HG03097 (cell line): ENCODE results near the gene FOXP2.
"Not testable (repeated sequence)": the region's sequence is repeated elsewhere in the genome, so short reads cannot be mapped to it uniquely, and the experiment has no call there.

Experiments
- ATAC-seq: cut with Tn5 transposase; IDR thresholded peaks from one replicate; pipeline ENCODE4 v1.9.1; 2021; ENCODE audit not compliant: unreplicated experiment, low FRiP score

Gene FOXP2

DNA sequence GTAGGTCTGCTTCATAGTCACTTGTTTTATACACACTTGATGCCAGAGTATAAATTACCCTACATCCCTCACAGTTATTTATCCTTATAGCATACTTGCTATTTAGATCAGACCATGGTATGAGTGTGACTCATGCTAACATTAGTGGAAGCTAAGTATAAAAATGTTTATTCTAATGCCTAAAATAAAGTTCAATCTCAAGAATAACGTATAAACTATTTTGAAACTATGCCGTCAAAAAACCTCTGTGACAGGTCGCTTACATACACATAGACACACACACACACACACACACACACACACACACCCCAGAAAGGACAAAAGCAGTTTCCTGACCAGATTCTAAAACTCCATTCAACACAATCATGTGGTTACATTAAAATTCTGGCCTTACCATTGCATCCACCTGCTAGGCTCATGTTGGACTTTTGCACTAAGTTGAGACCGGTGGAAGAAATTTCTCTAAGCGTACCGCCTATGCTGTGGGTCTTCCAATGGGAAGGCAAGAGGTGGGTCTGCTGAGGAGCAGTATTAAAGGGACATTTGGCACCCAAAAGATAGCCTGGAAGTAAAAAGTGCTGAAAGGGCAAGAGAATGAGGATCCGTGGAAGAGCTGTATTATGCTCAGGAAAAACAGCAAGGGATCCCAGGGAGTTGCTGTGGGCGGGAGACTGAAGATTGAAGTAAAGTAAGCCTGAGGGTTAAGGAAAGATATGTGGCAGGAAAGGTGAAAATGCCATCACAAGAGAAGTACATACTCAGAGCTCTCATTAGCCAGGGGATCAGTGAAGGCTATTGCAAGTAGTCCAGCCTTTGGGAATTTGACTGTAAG is 5.0 kb downstream of the FOXP2 start:
- no peak for ATAC-seq

DNA sequence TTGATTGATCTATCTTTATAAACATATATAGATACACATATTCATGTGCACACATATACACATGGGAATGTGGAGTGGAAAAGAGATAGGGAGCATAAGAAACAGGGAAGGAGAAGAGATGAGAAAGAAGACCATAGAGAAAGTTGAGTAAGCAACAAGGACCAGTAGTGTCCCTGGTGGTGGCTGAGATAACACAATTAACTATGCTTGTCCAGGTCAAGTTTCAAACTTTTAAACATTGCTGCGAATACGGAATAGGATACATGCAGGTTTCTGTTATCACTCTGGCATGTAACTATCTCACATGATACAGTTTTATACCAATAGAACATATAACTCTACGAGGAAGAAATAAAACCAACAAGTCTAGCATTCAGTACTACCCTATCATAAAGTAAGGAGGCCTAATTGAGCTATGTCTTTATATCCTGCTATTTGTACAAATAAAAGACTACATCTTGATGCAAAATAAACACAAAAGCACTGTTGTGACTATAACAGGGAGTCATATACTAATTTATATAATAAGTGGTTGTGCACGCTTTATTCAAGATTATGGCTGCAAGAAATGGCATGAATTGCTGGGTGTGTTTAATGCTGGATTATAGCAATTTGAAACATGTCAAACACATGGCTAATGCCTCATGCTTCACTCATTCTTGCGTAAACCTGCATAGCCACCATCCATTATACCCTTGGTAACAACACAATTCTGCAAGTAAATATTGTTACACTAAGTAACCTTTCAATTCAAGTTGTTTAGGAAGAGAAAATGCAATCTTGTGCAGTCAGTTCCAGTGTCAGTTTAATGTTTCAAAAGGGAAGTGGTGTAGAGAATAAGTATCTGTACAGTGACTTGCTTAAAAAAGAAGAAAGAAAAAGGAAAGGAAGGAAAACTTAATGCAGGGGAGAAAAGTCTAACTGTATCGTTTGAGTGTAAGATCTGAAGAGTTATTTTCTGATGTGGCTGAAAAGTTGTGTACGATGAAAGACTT is 8.2 kb downstream of the FOXP2 start:
- ATAC-seq: no peak

DNA sequence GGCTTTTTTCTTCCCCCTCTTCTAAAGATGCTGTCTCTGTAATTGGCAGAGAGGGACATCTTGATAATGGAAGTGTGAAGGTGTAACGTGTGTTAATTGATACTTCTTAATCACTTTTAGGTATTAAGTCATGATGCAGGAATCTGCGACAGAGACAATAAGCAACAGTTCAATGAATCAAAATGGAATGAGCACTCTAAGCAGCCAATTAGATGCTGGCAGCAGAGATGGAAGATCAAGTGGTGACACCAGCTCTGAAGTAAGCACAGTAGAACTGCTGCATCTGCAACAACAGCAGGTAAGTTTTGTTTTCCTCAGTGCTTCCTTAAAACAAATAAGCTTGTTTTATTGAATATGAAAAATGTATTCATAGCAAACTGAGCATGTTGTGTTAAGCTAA is 11.8 kb downstream of the FOXP2 start:
- ATAC-seq: no peak

DNA sequence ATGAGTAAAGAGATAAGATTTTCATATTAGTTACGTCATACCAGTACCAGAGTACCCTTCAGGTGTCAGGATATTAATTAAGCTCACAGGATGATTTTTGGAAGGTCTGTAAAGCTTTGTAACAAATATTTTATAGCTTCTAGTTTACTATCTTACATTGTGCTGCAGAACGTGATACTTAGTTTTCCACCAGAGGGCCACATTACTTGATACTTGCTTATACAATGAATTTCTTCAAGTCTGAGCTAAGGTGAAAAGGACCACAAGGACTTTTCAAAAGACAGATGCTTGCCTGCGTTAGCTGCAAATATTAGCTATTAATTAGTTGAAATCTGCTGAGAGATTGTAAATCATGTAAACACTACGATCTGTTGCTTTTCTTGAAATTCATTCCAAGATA is 12.2 kb downstream of the FOXP2 start:
- ATAC-seq: no peak

DNA sequence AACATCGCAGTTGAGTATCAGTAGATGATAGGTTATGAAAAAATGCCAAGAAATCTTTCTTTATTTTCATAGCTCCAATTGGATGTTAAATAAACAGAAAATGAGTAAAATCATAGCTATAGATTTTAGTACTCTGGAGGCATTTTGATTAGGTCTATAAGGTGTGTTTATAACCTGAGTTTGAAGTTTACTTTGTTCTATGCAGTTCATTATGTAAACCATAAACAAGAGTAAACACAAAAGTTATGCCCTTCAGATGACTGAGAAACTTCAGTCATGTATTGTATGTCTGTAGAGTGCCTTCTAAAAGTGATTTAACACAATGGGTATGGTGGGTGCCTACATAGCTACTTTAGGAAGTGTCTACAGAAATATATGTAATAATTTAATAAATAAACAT is 13.6 kb downstream of the FOXP2 start:
- no peak for ATAC-seq

DNA sequence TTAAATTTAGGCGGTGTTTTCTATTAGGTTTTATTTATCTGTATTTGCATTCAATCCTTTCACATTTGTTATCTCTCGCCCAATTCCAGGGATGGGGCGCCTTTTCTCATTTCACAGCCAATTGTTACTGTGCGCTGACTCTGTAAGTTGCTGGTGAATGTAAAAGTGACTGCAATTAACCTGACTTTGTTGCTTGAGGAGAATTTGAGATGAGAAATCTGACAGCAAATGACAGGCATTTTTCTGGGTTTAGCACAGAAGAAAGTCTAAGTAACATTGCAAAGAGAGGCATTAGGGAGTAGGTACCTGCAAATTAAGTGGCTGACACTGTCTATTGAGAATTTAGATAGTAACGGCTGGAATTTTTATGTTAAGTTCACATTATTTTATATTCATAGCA is 16.6 kb downstream of the FOXP2 start:
- ATAC-seq: no peak

DNA sequence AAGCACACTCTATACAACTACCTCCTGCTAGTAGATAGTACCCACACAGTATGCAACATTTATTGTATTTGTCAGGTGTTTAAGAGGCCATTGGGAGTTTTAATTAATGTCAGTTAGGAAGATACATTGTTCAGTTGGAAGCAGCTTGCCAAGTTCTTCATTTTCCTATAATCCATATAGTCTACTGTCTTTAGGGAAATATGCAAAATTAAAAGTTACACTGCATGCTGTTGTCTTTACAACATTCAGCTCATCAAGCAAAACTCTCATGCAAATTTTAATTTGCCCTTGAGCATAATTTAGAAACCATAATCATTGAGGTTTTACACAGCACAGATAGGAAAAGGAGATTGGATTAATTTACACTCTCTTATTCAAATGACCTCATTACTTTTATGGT is 17.4 kb downstream of the FOXP2 start:
- no peak for ATAC-seq

DNA sequence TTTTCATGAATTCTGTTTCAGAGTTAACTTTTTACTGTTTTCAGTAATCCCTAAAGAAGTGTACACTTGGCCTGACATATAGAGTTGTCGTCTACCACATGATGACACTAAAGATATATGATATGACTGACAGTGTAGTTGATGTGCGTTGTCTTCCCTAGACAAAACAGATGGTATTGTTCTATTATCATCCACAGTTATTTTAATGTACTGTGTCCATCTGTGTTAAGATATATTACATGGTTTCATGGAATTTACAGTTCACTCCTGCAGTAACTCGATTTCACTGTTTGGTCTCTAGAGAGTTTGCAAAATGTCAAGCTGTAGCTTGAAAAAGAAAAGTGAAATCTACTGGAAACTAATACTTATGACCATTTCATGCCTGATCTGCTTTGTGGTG is 18.1 kb downstream of the FOXP2 start:
- no peak for ATAC-seq

DNA sequence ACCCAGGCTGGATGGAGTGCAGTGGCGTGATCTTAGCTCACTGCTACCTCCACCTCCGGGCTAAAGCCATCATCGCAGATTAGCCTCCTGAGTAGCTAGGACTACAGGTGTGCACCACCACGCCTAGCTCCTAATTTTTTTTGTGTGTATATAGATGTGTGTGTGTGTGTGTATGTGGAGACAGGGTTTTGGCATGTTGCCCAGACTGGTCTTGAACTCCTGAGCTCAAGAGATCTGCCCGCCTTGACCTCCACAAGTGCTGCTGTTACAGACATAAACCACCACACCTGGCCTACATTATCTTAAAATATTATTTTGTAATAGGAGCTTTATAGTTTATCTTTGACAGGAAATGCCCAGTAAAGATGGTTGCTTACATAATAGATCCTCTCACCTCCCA is 25.0 kb downstream of the FOXP2 start:
- no peak for ATAC-seq

DNA sequence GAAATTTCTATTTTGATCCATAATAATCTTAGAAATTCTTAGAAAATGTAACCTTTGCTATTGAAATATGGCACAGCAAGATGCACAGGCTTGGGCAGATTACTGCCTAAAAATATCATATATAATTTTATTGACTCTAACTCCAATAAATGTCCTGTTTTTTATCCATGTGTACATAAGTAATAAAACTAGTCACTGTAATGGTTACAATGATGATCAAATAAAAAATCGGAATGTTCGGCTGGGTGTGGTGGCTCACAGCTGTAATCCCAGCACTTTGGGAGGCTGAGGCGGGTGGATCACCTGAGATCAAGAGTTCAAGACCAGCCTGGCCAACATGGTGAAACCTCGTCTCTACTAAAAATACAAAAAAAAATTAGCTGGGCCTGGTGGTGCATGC is 26.3 kb downstream of the FOXP2 start:
- not testable (repeated sequence) for ATAC-seq

DNA sequence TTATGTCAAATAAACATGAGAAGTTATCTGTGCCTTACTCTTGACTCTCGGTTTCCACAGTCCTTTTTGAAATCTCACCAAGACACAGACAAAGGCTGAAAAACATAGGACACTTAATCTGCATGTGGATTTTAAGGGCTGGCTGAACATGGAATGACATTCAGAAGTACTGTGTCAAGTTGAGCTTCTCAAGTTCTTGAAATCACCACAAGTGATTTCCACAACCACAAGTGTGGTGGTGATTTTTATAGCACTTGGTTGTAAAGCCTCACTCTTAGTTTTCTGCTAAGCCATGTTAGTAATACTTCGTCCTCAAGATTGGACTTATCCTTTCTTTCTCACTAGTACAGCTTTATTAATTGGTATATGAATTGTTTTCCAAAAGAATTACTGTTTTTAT is 29.6 kb downstream of the FOXP2 start:
- ATAC-seq: no peak

DNA sequence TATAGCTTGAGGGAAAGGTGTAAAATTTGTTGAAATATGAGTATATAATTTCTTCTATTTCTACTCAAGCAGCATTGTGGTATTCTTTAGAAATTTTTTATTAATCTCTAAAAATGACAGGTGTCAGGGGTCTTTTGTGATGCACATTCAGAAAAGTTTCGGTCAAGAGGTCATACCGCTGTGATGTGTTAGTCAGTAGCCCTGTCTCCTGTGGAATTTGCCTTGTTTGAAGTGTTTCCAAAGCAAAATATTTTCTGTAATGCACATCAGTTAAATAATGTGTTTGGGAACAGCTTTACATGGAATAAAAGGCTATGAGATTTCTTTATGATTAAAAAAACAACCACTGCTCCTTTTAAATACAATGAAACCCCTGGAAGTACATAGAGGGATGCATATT is 35.8 kb downstream of the FOXP2 start:
- no peak for ATAC-seq

DNA sequence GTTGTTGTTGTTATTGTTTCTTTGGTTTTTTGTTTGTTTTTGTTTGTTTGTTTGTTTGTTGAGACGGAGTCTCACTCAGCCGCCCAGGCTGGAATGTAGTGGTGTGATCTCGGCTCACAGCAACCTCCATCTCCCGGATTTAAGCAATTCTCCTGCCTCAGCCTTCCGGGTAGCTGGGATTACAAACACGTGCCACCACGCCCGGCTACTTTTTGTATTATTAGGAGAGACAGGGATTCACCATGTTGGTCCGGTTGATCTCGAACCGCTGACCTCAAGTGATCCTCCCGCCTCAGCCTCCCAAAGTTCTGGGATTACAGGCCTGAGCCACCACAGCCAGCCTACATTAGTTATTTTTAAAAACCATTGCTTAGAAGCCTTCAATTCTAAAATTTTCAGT is 45.0 kb downstream of the FOXP2 start:
- ATAC-seq: no peak

DNA sequence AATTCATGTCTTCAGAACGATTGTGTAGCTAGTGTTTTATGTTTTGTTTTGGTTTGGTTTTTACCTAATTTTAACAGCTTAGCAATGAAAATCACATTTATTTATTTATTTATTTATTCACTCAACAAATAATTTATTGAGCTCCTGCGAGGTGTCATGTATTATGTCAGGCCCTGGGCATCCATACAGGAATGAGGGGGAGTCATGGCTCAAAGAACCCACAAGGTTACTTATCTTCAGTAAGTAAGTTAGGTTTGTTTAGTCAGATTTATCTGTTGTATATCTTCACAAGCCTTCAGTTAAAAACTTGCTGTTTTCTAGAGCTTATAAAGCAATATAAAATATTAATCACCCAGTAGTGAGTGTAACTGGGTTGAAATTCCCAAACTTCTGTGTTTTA is 45.4 kb downstream of the FOXP2 start:
- no peak for ATAC-seq

DNA sequence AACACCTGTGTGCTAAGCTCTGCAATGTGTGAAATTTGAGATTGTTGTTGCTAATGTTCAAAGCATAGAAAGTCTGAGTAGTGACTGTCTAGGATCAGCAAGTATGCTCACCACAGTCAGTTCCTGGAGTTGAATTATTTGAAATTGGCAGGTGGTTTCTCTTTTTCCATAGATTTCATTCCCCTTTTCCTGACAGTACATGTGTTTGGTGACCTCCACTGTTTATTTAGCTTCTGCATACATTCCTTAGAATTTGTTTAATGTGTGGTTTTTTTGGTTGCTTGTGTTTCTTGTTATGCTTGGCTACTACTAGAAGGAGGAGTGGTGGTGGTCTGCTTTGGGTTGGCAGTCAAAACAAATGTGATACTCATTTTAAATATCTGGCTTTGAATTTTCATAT is 52.3 kb downstream of the FOXP2 start:
- no peak for ATAC-seq

DNA sequence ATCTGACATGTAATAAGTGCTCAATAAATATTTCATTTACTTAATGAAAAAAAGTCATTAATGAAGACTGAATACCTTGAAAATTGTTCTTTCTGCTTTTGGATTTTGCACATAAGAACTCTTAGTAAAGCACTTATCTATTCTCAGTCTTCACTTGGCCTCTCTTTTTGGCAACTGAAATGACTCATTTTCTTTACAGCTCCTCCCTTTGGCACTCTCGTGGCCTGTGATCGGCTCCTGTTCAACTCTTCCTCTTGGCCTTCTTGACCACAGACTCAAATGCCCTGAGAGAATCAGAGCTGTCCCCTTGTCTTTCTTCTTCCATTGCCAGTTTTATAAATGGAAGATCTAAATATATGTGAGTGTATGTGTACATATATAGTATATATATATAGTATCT is 54.2 kb downstream of the FOXP2 start:
- no peak for ATAC-seq

DNA sequence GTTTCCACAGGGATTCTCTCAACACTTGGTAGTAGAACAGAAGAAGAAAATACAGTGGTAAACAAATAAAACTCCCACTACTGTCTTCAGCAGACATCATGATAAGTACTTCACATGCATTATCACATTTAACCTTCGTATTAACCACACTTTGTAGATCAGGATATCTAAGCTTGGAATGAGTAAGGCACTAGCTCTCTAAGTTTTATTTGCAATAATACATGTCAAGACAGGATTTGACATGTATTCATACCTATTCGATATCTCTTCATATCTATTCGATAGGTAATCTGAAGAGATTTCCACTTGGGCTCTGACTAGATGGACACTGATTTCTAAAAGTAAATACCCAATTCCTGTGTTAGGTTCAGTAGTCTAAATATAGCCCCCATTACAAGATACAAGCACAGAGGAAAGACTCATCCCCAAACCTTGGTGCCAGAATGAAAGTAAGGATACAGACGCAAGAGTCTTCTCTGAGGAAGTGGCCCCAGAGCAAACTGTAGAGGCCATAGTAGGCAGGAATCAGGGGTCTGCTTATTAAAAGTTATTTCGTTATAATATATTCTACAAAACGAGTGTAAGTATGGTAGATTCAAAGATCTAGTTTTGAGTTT is 58.4 kb downstream of the FOXP2 start:
- no peak for ATAC-seq

DNA sequence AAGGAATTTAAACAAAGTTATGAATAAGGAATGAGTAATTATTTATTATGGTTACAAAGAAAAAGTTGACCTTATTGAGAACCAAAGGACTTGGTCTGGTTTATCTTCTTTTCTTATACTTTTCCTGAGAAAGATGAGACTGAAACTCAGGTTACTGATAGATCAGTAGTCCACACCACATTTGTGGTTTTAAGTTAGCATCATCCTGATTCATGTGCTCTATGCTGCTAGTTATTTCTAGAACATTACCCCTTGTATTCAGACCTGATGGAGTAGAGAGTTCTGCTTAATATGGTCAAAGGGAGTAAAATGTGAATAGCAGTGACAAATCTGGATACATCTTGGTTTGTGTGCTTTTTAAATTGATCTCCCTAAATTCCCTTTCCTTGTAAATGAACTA is 63.8 kb downstream of the FOXP2 start:
- no peak for ATAC-seq

DNA sequence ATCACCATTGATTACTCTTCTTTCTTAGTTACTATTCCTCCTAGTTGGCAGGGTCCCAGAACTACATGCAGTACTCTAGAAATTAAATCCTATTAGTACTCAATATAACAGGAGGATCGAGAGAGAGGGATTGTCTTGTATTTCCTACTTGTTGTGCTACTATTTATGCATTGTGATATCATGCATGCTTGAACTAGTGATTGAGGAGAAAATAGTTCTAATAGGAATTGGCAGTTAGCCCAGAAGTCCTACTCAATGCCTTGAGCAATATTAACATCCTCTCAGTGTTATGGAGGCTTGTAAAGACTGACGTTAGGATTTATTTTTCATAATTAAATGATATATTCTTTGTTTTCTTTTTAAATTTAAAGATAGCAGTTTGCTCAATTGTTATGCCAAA is 67.4 kb downstream of the FOXP2 start:
- ATAC-seq: no peak

DNA sequence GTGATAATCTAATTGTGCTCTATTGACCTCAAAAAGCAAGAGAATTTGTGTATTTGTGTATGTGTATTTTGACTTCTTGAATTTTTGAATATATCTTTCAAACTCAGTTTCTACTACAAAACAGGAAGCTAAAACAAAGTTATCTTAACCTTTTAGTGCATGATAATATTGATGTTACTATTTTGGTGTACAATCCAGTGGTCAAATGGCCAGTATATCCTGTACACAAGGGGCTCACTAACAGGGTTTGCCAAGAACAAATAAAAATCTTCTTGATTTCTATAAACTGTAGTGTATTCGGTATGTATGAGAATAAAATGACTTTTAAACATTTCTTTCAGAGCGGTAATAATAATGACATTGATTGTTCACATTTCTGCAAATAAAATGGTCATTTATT is 69.6 kb downstream of the FOXP2 start:
- no peak for ATAC-seq

DNA sequence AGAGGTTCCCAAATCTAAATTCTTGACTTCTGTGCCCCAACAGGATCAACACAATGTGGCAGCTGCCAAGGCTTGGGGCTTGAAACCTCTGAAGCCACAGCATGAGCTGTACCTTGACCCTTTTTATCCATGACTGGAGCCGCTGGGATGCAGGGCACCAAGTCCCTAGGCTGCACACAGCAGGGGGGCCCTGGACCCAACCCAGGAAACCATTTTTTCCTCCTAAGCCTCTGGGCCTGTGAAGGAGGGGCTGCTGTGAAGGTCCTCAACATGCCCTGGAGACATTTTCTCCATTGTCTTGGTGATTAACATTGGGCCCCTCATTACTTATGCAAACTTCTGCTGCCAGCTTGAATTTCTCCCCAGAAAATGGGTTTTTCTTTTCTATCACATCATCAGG is 72.6 kb downstream of the FOXP2 start:
- no peak for ATAC-seq
